Natural killer cell (primary cell): ENCODE data around the gene COL23A1. TPM values are rescaled to one million over a fixed set of nuclear protein-coding genes. Genes with fewer than 3 reads are reported as not detected.

Experiments
- ATAC-seq, 3 donors: fragments of 150-1000 bp in 2 of 3; fragments of 200-7000 bp in 1 of 3; cut with Tn5 transposase; 1 replicate in 1 of 3; 2 replicates in 2 of 3; pipeline ENCODE4 v1.10.0; 2021; ENCODE audit warnings: mild to moderate bottlenecking in 2 of 3, moderate library complexity in 2 of 3
- DNase-seq, 2 donors: peaks; one replicate each; pipeline versions ENCODE4 v3.0.0 to v3.0.0-alpha.2; 2013 to 2021; ENCODE audit warnings: mixed read lengths in 1 of 2
- H3K27ac ChIP-seq: one replicate; pipeline ENCODE4 v1.5.1; 2013; ENCODE audit warnings: mild to moderate bottlenecking, low read length
- H3K27me3 ChIP-seq: one replicate; pipeline ENCODE4 v1.6.1; 2013; ENCODE audit warnings: low read length; ENCODE audit not compliant: control insufficient read depth, insufficient read depth
- H3K36me3 ChIP-seq: one replicate; pipeline ENCODE4 v1.6.1; 2013; ENCODE audit warnings: low read length; ENCODE audit not compliant: control insufficient read depth, insufficient read depth
- H3K4me1 ChIP-seq: one replicate; pipeline ENCODE4 v1.6.1; 2013; ENCODE audit warnings: low read length; ENCODE audit not compliant: control insufficient read depth, insufficient read depth
- H3K4me3 ChIP-seq: one replicate; pipeline ENCODE4 v1.5.1; 2013; ENCODE audit warnings: low read length
- H3K9me3 ChIP-seq: one replicate; pipeline ENCODE4 v1.6.1; 2013; ENCODE audit warnings: low read length; ENCODE audit not compliant: control insufficient read depth, insufficient read depth
- H3K27ac Mint-ChIP-seq, 2 donors: one replicate each; pipeline ENCODE4 v1.8.0; 2022; ENCODE audit warnings: mild to moderate bottlenecking in 2 of 2, mixed read lengths in 2 of 2, moderate library complexity in 1 of 2
- H3K27me3 Mint-ChIP-seq, 2 donors: one replicate each; pipeline ENCODE4 v1.8.0; 2022; ENCODE audit warnings: low read depth in 2 of 2, mixed read lengths in 2 of 2
- H3K36me3 Mint-ChIP-seq: one replicate; pipeline ENCODE4 v1.8.0; 2022; ENCODE audit warnings: mixed read lengths
- H3K4me1 Mint-ChIP-seq, 2 donors: one replicate each; pipeline ENCODE4 v1.8.0; 2022; ENCODE audit warnings: mixed read lengths in 2 of 2
- H3K4me3 Mint-ChIP-seq: one replicate; pipeline ENCODE4 v1.8.0; 2022; ENCODE audit warnings: mild to moderate bottlenecking, moderate library complexity, mixed read lengths
- H3K9me3 Mint-ChIP-seq, 2 donors: one replicate each; pipeline ENCODE4 v1.8.0; 2022; ENCODE audit warnings: mixed read lengths in 2 of 2
- WGBS: methylation state at CpG from one replicate; pipeline ENCODE4 v1.1.7; 2013; ENCODE audit warnings: missing lambda C conversion rate; ENCODE audit not compliant: insufficient coverage; 5-methylcytosine and 5-hydroxymethylcytosine counted together
- intact Hi-C: fragments of 100-400 bp; cut with micrococcal nuclease; formaldehyde crosslinking; loops from one replicate; pipeline ENCODE4 v1.14.2; 2022
- total RNA-seq, 4 donors: library from RNA; stranded (reverse); fragments of 120-200 nt in 1 of 4; gene quantifications; one replicate each; pipeline versions ENCODE4 v1.2.3 to v1.2.4, GENCODE V29; 2013 to 2022
- TF ChIP-seq, protein P1 (sequence below): fragments of 200-600 bp; IDR thresholded peaks from one replicate; pipeline ENCODE4 v1.8.0; 2022; ENCODE audit warnings: antibody characterized with exemption

The COL23A1 gene
- total RNA-seq, 3 donors from 2014 or later (not counting 1 experiment from before 2014, with no cell fraction given), result 0.15 TPM; not detected in 2

DNA sequence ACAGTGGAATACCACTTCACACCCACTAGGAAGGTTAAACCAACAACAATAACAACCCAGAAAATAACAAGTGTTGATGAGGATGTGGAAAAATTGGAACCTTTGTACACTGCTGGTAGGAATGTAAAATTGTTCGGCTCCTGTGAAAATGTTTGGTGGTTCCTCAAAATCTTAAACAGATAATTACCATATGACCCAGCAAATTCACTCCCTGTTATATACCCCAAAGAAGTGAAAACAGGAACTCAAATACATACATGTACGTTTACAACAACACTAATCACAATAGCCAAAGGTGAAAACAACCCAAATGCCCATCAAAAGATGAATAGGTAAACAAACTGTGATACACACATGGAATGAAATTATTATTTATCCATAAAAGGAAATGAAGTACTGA is 179.1 kb downstream of the COL23A1 start:
- Mint-ChIP-seq H3K4me1 (no peaks in the 10 kb centered on the region), H3K4me3 (no peak overlapping the region), H3K27me3 (peaks cover 9 to 15% of the 10 kb centered on the region in 2 donors), H3K9me3 (peaks cover 3 to 4% of the 10 kb centered on the region in 2 donors), H3K27ac (no peak overlapping the region), H3K36me3 (no peaks in the 10 kb centered on the region)
- Histone ChIP-seq H3K27me3 (no peaks in the 10 kb centered on the region), H3K27ac (no peak overlapping the region), H3K4me1 (no peaks in the 10 kb centered on the region), H3K4me3 (no peak overlapping the region), H3K36me3 (no peaks in the 10 kb centered on the region), H3K9me3 (peaks cover 5% of the 10 kb centered on the region)
- no peak for DNase-seq
- intact Hi-C loops, result no loop called here
- TF ChIP-seq, protein P1, sequence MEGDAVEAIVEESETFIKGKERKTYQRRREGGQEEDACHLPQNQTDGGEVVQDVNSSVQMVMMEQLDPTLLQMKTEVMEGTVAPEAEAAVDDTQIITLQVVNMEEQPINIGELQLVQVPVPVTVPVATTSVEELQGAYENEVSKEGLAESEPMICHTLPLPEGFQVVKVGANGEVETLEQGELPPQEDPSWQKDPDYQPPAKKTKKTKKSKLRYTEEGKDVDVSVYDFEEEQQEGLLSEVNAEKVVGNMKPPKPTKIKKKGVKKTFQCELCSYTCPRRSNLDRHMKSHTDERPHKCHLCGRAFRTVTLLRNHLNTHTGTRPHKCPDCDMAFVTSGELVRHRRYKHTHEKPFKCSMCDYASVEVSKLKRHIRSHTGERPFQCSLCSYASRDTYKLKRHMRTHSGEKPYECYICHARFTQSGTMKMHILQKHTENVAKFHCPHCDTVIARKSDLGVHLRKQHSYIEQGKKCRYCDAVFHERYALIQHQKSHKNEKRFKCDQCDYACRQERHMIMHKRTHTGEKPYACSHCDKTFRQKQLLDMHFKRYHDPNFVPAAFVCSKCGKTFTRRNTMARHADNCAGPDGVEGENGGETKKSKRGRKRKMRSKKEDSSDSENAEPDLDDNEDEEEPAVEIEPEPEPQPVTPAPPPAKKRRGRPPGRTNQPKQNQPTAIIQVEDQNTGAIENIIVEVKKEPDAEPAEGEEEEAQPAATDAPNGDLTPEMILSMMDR, result no peak
- WGBS, result 28% methylated on average over 2 of the region's 2 CpGs
- no peak for ATAC-seq

DNA sequence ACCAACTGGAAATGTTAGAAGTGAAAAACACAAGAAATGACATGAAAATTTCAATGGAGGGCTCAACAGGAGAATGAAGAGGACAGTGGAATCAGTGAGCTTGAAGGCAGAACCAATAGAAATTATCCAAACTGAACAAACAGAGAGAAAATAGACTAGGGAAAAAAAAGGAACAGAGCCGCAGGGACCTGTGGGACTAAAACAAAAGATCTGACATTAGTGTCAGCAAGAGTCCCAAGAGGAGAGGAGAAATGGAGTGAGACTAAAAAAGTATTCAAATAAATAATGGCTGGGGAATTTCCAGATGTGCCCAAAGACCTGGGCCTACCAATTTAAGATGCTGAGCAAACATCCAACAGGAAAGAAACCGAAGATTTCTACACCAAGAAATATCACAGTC is 182.5 kb downstream of the COL23A1 start:
- 100% methylated on average over 1 of the region's 2 CpGs for WGBS
- H3K27me3 ChIP-seq, result no peaks in the 10 kb centered on the region
- H3K27ac Mint-ChIP-seq, result no peak overlapping the region
- no peak overlapping the region for H3K4me3 ChIP-seq
- H3K27me3 Mint-ChIP-seq, result peaks cover 18 to 24% of the 10 kb centered on the region in 2 donors
- no peaks in the 10 kb centered on the region for H3K36me3 Mint-ChIP-seq
- ATAC-seq, result no peak
- H3K4me3 Mint-ChIP-seq, result no peak overlapping the region
- peaks cover 5% of the 10 kb centered on the region for H3K9me3 ChIP-seq
- DNase-seq, result no peak
- H3K36me3 ChIP-seq, result no peaks in the 10 kb centered on the region
- H3K27ac ChIP-seq, result no peak overlapping the region
- H3K9me3 Mint-ChIP-seq, result peaks cover 3 to 4% of the 10 kb centered on the region in 2 donors
- intact Hi-C loops, result no loop called here
- no peaks in the 10 kb centered on the region for H3K4me1 ChIP-seq
- TF ChIP-seq, protein P1, result no peak
- H3K4me1 Mint-ChIP-seq, result no peaks in the 10 kb centered on the region

DNA sequence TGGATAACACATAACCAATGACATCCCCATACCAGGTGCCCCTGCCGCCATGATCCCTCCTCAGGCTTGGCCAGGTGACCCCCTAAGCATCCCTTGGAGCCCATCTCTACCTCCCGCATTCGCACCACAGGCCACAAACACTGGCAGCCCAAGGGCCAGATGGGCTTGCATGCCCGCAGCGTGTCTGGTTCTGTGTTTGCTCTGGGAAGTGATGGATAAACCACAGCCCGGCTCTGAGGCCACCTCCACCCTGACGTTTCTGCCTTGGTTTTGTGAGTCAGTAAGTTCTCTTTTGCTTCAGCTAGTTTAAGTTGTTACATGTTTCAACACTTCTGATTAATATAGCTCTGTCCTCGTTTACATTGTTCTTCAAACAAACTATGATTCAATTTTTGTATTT is 185.2 kb downstream of the COL23A1 start:
- Histone ChIP-seq H3K27me3 (no peaks in the 10 kb centered on the region), H3K36me3 (no peaks in the 10 kb centered on the region), H3K27ac (no peak overlapping the region), H3K4me3 (no peak overlapping the region), H3K9me3 (peaks cover 5% of the 10 kb centered on the region), H3K4me1 (no peaks in the 10 kb centered on the region)
- H3K27me3 Mint-ChIP-seq, result peaks cover 14 to 23% of the 10 kb centered on the region in 2 donors
- no peak overlapping the region for H3K27ac Mint-ChIP-seq
- ATAC-seq, result no peak
- no peaks in the 10 kb centered on the region for H3K4me1 Mint-ChIP-seq
- no peak for DNase-seq
- H3K4me3 Mint-ChIP-seq, result no peak overlapping the region
- TF ChIP-seq, protein P1, result no peak
- peaks cover 3 to 4% of the 10 kb centered on the region in 2 donors for H3K9me3 Mint-ChIP-seq
- intact Hi-C loops, result no loop called here
- no peaks in the 10 kb centered on the region for H3K36me3 Mint-ChIP-seq
- 76% methylated on average over 7 of the region's 8 CpGs for WGBS

DNA sequence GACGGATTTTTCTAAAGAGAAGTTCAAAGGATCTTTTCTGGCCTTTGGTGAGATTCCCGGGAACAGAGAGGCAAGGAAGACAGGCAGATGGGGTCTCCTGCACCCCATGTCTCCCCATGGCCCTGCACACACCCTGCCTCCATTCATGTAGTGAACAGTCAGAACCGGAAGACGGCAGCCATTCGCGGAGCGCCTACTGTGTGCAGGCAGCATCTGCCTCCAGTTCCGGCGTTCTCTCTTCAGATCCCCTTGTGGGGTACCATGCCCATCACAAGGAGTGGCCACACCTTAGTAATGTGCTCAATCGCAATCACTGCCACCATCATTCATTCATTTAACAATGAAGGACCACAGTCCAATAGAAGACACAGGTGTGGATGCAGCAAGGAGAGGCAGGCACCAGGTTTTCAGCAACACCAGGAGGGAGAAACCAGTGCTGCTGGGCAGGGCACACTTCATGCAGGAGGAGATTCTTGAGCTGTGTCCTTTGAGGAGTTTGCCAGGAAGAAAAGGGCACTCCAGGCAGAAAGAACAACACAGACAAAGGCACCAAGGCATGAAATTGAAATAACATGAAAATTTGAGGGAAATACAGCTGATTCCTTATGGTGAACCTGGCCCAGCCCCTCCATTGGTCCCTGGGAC is 186.1 kb downstream of the COL23A1 start:
- ATAC-seq, result no peak
- H3K36me3 ChIP-seq, result no peaks in the 10 kb centered on the region
- no peak overlapping the region for H3K27ac ChIP-seq
- H3K27me3 ChIP-seq, result no peaks in the 10 kb centered on the region
- Mint-ChIP-seq H3K9me3 (peaks cover 3 to 4% of the 10 kb centered on the region in 2 donors), H3K4me3 (no peak overlapping the region), H3K27me3 (peaks cover 14 to 23% of the 10 kb centered on the region in 2 donors), H3K4me1 (no peaks in the 10 kb centered on the region), H3K36me3 (no peaks in the 10 kb centered on the region), H3K27ac (no peak overlapping the region)
- H3K4me1 ChIP-seq, result no peaks in the 10 kb centered on the region
- H3K9me3 ChIP-seq, result peaks cover 5% of the 10 kb centered on the region
- 91% methylated on average over 10 of the region's 10 CpGs for WGBS
- H3K4me3 ChIP-seq, result no peak overlapping the region
- intact Hi-C loops, result no loop called here
- TF ChIP-seq, protein P1, result no peak
- DNase-seq, result no peak
